Measurements from ENCODE around the gene SAMM50. TPM values are rescaled to one million over a fixed set of nuclear protein-coding genes. Genes with fewer than 3 reads are reported as not detected.
A peak's percentile ranks its signal among the peaks of the same experiment; 100 is the strongest.

SAMM50 gene
- total and polyA plus RNA-seq, 5 donors from 2014 or later: 25.1 to 96.4 (median 75.6) TPM

DNA sequence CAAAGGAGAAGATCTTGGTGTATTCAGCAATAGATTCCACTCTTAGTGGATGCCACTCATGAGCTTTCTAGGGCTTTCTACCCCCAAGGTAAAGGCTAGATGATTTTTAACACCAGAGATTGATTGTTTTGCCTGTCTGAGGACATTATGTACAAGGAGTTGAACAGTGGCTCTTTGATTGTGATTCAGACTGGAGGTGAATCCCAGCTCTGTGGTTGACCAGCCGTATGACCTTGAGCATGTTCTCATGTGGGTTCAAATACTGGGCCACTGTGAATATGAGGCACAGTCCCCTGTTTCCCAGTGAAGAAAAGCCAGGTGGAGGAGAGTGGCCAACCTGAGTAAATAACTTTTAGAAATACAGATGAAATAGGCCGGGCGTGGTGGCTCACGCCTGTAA, 44.9 kb downstream of the SAMM50 start:
- H3K4me3 Mint-ChIP-seq: no peak overlapping the region
- Histone ChIP-seq H3K27ac (ENCODE audit: insufficient read depth, low read length, poor library complexity, severe bottlenecking) (no peak overlapping the region), H3K4me3 (ENCODE audit: low read depth, low read length) (no peak overlapping the region), H3K9me3 (ENCODE audit: control insufficient read depth in 2 of 2, low read length in 2 of 2) (no peaks in the 10 kb centered on the region), H3K4me1 (ENCODE audit: control insufficient read depth, insufficient read depth, low read length, poor library complexity, severe bottlenecking) (peaks cover 18% of the 10 kb centered on the region), H3K36me3 (ENCODE audit: control insufficient read depth, insufficient read depth, low read length) (peaks cover 13% of the 10 kb centered on the region), H3K27me3 (ENCODE audit: control insufficient read depth, insufficient read depth, low read length) (no peaks in the 10 kb centered on the region)
- H3K4me1 Mint-ChIP-seq: peaks cover 4 to 26% (median 11%) of the 10 kb centered on the region in 4 donors
- peaks cover 21% of the 10 kb centered on the region for H3K36me3 Mint-ChIP-seq
- H3K27ac Mint-ChIP-seq: no peak overlapping the region
- no peaks in the 10 kb centered on the region for H3K27me3 Mint-ChIP-seq
- ATAC-seq (ENCODE audit: low read depth in 2 of 2) (no peak), DNase-seq (no peak)
- no peaks in the 10 kb centered on the region for H3K9me3 Mint-ChIP-seq

DNA sequence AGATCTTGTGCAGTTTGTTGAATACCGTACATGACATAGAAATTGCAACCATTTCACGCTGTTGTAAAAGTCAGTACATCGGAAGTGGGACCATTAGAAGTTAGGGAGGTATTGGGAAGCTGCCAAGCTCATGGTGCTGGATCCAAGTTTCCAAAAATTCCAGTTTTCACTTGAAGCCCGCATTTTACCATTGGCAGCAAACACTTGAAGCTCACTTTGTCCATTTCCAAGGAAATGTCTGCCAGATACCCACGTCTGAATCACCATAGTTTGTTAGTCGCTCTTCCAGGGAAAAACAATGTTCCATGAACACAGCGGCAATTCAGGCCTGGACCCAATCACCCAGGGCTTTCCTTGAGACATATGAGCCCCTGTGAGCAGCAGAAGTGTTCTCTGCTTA, 46.3 kb downstream of the SAMM50 start:
- no peaks in the 10 kb centered on the region for H3K27me3 Mint-ChIP-seq
- H3K4me1 Mint-ChIP-seq: peaks cover 2 to 12% (median 4%) of the 10 kb centered on the region in 4 donors
- H3K36me3 Mint-ChIP-seq: peaks cover 22% of the 10 kb centered on the region
- no peak overlapping the region for H3K27ac Mint-ChIP-seq
- H3K4me1 ChIP-seq (ENCODE audit: control insufficient read depth, insufficient read depth, low read length, poor library complexity, severe bottlenecking): peaks cover 5% of the 10 kb centered on the region
- no peaks in the 10 kb centered on the region for H3K27me3 ChIP-seq (ENCODE audit: control insufficient read depth, insufficient read depth, low read length)
- DNase-seq (no peak), ATAC-seq (ENCODE audit: low read depth in 2 of 2) (no peak)
- no peak overlapping the region for H3K4me3 ChIP-seq (ENCODE audit: low read depth, low read length)
- H3K9me3 ChIP-seq (ENCODE audit: control insufficient read depth in 2 of 2, low read length in 2 of 2): no peaks in the 10 kb centered on the region
- peaks cover 13% of the 10 kb centered on the region for H3K36me3 ChIP-seq (ENCODE audit: control insufficient read depth, insufficient read depth, low read length)
- H3K4me3 Mint-ChIP-seq: no peak overlapping the region
- no peak overlapping the region for H3K27ac ChIP-seq (ENCODE audit: insufficient read depth, low read length, poor library complexity, severe bottlenecking)
- peaks cover 0 to 2% (median 0%) of the 10 kb centered on the region in 7 donors for H3K9me3 Mint-ChIP-seq

DNA sequence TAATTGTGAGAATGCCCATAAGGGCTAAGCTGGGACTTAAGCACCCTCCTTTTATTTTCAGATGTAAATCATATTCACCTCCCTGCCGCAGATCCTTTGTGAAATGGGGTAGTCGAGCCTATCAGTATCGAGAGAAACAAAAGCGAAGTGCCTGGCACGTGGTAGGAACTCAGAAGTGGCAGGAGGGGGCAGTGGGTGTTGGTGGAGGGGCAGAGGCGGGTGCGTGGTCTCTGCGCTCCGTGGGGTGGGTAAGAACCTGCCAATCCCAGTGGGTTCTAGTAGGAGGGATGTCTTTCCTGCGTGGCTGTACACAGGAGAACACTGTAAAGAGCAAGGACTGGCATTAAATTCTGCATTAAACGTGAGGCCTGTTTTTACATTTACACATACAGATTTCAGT, 47.1 kb downstream of the SAMM50 start:
- no peaks in the 10 kb centered on the region for H3K27me3 Mint-ChIP-seq
- H3K4me1 ChIP-seq (ENCODE audit: control insufficient read depth, insufficient read depth, low read length, poor library complexity, severe bottlenecking): no peaks in the 10 kb centered on the region
- no peak for ATAC-seq (ENCODE audit: low read depth in 2 of 2)

DNA sequence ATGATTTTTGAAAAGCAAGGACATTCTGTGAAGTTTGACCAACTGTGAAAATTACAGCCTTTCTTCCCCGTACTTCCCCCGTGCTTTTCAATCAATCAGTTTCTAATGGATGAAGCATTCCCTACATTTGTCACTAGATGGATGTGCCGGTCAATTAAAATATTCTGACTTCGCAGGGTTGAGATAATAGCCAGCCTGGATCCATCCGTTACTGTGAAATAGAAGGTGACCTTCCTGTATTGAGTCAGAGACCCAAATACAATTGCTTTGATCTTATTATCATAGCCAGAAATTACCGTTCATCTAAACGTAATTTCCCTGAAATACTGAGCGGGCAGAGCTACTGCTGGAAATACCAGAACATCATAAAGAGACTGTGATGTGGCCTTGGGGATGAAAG, 47.8 kb downstream of the SAMM50 start:
- H3K4me1 ChIP-seq (ENCODE audit: control insufficient read depth, insufficient read depth, low read length, poor library complexity, severe bottlenecking): no peaks in the 10 kb centered on the region
- no peak overlapping the region for H3K27ac ChIP-seq (ENCODE audit: insufficient read depth, low read length, poor library complexity, severe bottlenecking)
- H3K36me3 ChIP-seq (ENCODE audit: control insufficient read depth, insufficient read depth, low read length): peaks cover 13% of the 10 kb centered on the region
- Mint-ChIP-seq H3K27ac (no peak overlapping the region), H3K27me3 (no peaks in the 10 kb centered on the region), H3K4me1 (peaks cover 0 to 2% (median under 1%) of the 10 kb centered on the region in 4 donors), H3K9me3 (peaks cover 0 to 6% (median 0%) of the 10 kb centered on the region in 7 donors), H3K4me3 (no peak overlapping the region), H3K36me3 (peaks cover 24% of the 10 kb centered on the region)
- H3K4me3 ChIP-seq (ENCODE audit: low read depth, low read length): no peak overlapping the region
- no peak for ATAC-seq (ENCODE audit: low read depth in 2 of 2)
- DNase-seq: no peak
- no peaks in the 10 kb centered on the region for H3K9me3 ChIP-seq (ENCODE audit: control insufficient read depth in 2 of 2, low read length in 2 of 2)
- no peaks in the 10 kb centered on the region for H3K27me3 ChIP-seq (ENCODE audit: control insufficient read depth, insufficient read depth, low read length)

More for the DNA sequence above, 47.1 kb downstream of the SAMM50 start:
- peaks cover 0 to 6% (median 0%) of the 10 kb centered on the region in 7 donors for H3K9me3 Mint-ChIP-seq
- peaks cover 13% of the 10 kb centered on the region for H3K36me3 ChIP-seq (ENCODE audit: control insufficient read depth, insufficient read depth, low read length)
- no peak overlapping the region for H3K27ac Mint-ChIP-seq
- H3K27me3 ChIP-seq (ENCODE audit: control insufficient read depth, insufficient read depth, low read length): no peaks in the 10 kb centered on the region
- peaks cover 0 to 4% (median 2%) of the 10 kb centered on the region in 4 donors for H3K4me1 Mint-ChIP-seq
- H3K36me3 Mint-ChIP-seq: peaks cover 25% of the 10 kb centered on the region
- no peak overlapping the region for H3K4me3 ChIP-seq (ENCODE audit: low read depth, low read length)
- H3K27ac ChIP-seq (ENCODE audit: insufficient read depth, low read length, poor library complexity, severe bottlenecking): no peak overlapping the region
- H3K4me3 Mint-ChIP-seq: no peak overlapping the region
- no peak for DNase-seq
- H3K9me3 ChIP-seq (ENCODE audit: control insufficient read depth in 2 of 2, low read length in 2 of 2): no peaks in the 10 kb centered on the region

DNA sequence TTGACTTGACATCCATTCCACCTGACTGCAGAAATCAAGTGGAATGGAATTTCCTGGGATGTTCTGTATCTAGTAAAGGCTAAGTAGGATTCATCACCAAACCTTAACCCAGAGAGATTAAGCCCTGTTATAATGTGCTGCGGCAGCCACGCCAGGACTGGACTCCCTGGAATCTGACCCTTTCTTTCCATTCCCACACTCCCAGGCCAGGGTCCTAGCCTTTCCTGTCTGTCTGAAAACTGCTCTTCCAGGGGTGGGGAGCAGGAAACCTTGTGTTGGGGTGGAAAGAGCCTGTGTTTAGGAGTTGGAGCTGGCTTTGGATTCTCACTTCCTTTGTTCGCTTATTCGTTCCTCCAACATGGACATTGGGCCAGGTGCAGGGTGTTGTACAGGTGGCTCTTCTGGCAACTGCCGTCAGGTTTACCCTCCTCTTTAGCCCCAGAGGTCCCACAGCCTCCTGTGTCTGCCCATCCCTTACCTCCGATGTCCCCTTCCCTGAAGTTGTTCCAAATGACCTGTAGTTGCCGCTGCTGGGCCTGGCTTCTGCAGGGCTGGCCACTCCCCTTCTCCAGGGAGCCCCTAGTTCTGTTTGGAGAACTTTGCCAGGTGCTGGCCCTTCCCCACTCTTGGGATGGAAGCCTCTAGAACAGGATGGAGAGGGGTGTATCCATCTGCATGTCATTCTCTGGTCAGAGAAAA, 48.3 kb downstream of the SAMM50 start:
- H3K9me3 ChIP-seq (ENCODE audit: control insufficient read depth in 2 of 2, low read length in 2 of 2): no peaks in the 10 kb centered on the region
- Mint-ChIP-seq H3K27ac (peak overlapping the region in 1 of 3 donors; percentile 55), H3K36me3 (peaks cover 18% of the 10 kb centered on the region), H3K4me3 (no peak overlapping the region), H3K27me3 (no peaks in the 10 kb centered on the region), H3K4me1 (peaks cover 0 to 2% (median 0%) of the 10 kb centered on the region in 4 donors), H3K9me3 (peaks cover 0 to 6% (median 0%) of the 10 kb centered on the region in 7 donors)
- no peaks in the 10 kb centered on the region for H3K27me3 ChIP-seq (ENCODE audit: control insufficient read depth, insufficient read depth, low read length)
- H3K36me3 ChIP-seq (ENCODE audit: control insufficient read depth, insufficient read depth, low read length): peaks cover 9% of the 10 kb centered on the region
- DNase-seq (no peak), ATAC-seq (ENCODE audit: low read depth in 2 of 2) (no peak)
- no peak overlapping the region for H3K4me3 ChIP-seq (ENCODE audit: low read depth, low read length)
- H3K4me1 ChIP-seq (ENCODE audit: control insufficient read depth, insufficient read depth, low read length, poor library complexity, severe bottlenecking): no peaks in the 10 kb centered on the region
- H3K27ac ChIP-seq (ENCODE audit: insufficient read depth, low read length, poor library complexity, severe bottlenecking): no peak overlapping the region

DNA sequence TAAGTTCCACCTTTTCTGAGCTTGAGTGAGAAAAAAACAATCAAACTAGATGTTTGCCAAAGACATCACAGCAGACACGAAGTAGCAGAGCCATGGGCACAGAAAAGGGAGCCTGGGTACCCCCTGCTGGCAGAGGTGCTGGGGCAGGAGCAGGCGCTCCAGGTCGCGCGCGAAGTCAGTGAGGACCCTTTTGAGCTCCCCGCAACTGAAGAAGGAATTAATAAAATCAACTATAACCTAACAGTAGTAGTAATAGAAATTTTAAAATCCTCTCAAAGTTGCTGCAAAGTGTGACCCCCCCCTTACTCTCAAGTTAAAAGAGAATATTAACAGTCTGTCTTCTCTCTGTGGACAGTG, 48.8 kb downstream of the SAMM50 start:
- peaks cover 4% of the 10 kb centered on the region for H3K36me3 ChIP-seq (ENCODE audit: control insufficient read depth, insufficient read depth, low read length)
- H3K4me1 Mint-ChIP-seq: peaks cover 0 to 2% (median 0%) of the 10 kb centered on the region in 4 donors
- H3K9me3 Mint-ChIP-seq: peaks cover 0 to 6% (median 0%) of the 10 kb centered on the region in 7 donors
- H3K27me3 Mint-ChIP-seq: no peaks in the 10 kb centered on the region
- no peak for DNase-seq
- H3K27me3 ChIP-seq (ENCODE audit: control insufficient read depth, insufficient read depth, low read length): no peaks in the 10 kb centered on the region
- no peaks in the 10 kb centered on the region for H3K9me3 ChIP-seq (ENCODE audit: control insufficient read depth in 2 of 2, low read length in 2 of 2)
- ATAC-seq (ENCODE audit: low read depth in 2 of 2): no peak
- no peak overlapping the region for H3K27ac ChIP-seq (ENCODE audit: insufficient read depth, low read length, poor library complexity, severe bottlenecking)
- H3K27ac Mint-ChIP-seq: peak overlapping the region in 1 of 3 donors; percentile 55
- peaks cover 13% of the 10 kb centered on the region for H3K36me3 Mint-ChIP-seq
- no peaks in the 10 kb centered on the region for H3K4me1 ChIP-seq (ENCODE audit: control insufficient read depth, insufficient read depth, low read length, poor library complexity, severe bottlenecking)
- no peak overlapping the region for H3K4me3 ChIP-seq (ENCODE audit: low read depth, low read length)
- H3K4me3 Mint-ChIP-seq: no peak overlapping the region

DNA sequence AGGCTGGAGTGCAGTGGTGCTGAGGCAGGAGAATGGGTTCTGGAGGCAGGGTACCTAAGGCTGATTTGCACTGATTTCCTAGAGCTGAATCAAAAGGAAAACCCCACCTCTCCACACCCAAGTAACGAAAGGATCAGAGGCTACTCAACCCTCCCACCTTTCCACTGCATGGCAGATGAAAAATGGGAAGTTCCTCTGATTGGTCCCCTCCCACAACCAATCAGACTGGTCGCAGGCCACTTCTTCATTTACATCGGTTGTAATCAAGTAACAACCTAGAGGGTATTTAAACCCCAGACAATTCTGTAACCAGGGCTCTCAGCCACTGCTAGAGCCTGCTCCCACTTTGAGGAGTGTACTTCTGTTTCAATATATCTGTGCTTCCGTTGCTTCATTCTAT, 50.3 kb downstream of the SAMM50 start:
- no peak for ATAC-seq (ENCODE audit: low read depth in 2 of 2)
- H3K27ac ChIP-seq (ENCODE audit: insufficient read depth, low read length, poor library complexity, severe bottlenecking): no peak overlapping the region
- no peaks in the 10 kb centered on the region for H3K27me3 ChIP-seq (ENCODE audit: control insufficient read depth, insufficient read depth, low read length)

DNA sequence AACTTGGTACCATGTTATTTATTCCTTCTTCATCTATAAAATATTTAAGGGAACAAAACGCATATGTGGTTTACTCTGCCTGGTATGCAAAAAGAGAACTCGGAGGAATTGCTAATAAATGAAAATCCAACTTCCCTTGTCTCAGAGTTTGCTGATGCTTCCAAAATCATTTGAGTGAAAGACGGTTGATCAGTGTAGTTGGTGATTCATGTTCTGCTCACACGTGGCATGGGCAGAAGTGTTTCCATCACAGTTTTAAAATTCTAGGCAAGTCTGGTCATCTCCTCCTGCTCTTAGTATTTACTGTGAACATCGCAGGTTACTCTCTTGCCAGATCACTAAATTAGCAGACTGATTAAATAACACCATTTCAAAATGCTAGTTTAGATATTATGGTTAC, 56.9 kb downstream of the SAMM50 start:
- ATAC-seq (ENCODE audit: low read depth in 2 of 2): no peak
- Histone ChIP-seq H3K4me1 (ENCODE audit: control insufficient read depth, insufficient read depth, low read length, poor library complexity, severe bottlenecking) (no peaks in the 10 kb centered on the region), H3K9me3 (ENCODE audit: control insufficient read depth in 2 of 2, low read length in 2 of 2) (no peaks in the 10 kb centered on the region), H3K4me3 (ENCODE audit: low read depth, low read length) (no peak overlapping the region), H3K27ac (ENCODE audit: insufficient read depth, low read length, poor library complexity, severe bottlenecking) (no peak overlapping the region), H3K36me3 (ENCODE audit: control insufficient read depth, insufficient read depth, low read length) (no peaks in the 10 kb centered on the region), H3K27me3 (ENCODE audit: control insufficient read depth, insufficient read depth, low read length) (no peaks in the 10 kb centered on the region)
- H3K4me1 Mint-ChIP-seq: no peaks in the 10 kb centered on the region
- H3K9me3 Mint-ChIP-seq: no peaks in the 10 kb centered on the region
- no peak overlapping the region for H3K4me3 Mint-ChIP-seq
- no peaks in the 10 kb centered on the region for H3K36me3 Mint-ChIP-seq
- no peak overlapping the region for H3K27ac Mint-ChIP-seq
- DNase-seq: no peak
- H3K27me3 Mint-ChIP-seq: no peaks in the 10 kb centered on the region

More for the DNA sequence above, 50.3 kb downstream of the SAMM50 start:
- DNase-seq: no peak
- no peaks in the 10 kb centered on the region for H3K9me3 ChIP-seq (ENCODE audit: control insufficient read depth in 2 of 2, low read length in 2 of 2)
- H3K4me3 ChIP-seq (ENCODE audit: low read depth, low read length): no peak overlapping the region
- Mint-ChIP-seq H3K27me3 (no peaks in the 10 kb centered on the region), H3K27ac (no peak overlapping the region), H3K4me1 (peaks cover 0 to 2% (median 0%) of the 10 kb centered on the region in 4 donors), H3K4me3 (no peak overlapping the region), H3K36me3 (peaks cover 11% of the 10 kb centered on the region), H3K9me3 (peaks cover 0 to 6% (median 0%) of the 10 kb centered on the region in 7 donors)
- H3K4me1 ChIP-seq (ENCODE audit: control insufficient read depth, insufficient read depth, low read length, poor library complexity, severe bottlenecking): no peaks in the 10 kb centered on the region
- peaks cover 1% of the 10 kb centered on the region for H3K36me3 ChIP-seq (ENCODE audit: control insufficient read depth, insufficient read depth, low read length)
